Cardiac fibroblast (primary cell): ENCODE results near the gene BICDL2.

Experiments used
- DNase-seq, 2 donors: peaks; one replicate each; pipeline versions ENCODE4 v3.0.0 to v3.0.0-alpha.2; 2010; ENCODE audit warnings: low read depth in 2 of 2
- H3K4me3 ChIP-seq, 2 donors: replicated peaks in 1 of 2; 1 replicate in 1 of 2; 2 replicates in 1 of 2; pipeline ENCODE4 v1.5.1; 2011; ENCODE audit warnings: low read depth in 2 of 2, low read length in 2 of 2, mild to moderate bottlenecking in 2 of 2, moderate library complexity in 1 of 2
- TF ChIP-seq, protein P1 (sequence below): IDR thresholded peaks from one replicate; pipeline ENCODE4 v1.5.1; 2011; ENCODE audit warnings: low read depth, mild to moderate bottlenecking, low read length, inconsistent platforms

The BICDL2 gene

GRCh38 chr16:3030222-3031212, 6.2 kb downstream of the BICDL2 start:
- DNase-seq = no peak
- TF ChIP-seq, protein P1, sequence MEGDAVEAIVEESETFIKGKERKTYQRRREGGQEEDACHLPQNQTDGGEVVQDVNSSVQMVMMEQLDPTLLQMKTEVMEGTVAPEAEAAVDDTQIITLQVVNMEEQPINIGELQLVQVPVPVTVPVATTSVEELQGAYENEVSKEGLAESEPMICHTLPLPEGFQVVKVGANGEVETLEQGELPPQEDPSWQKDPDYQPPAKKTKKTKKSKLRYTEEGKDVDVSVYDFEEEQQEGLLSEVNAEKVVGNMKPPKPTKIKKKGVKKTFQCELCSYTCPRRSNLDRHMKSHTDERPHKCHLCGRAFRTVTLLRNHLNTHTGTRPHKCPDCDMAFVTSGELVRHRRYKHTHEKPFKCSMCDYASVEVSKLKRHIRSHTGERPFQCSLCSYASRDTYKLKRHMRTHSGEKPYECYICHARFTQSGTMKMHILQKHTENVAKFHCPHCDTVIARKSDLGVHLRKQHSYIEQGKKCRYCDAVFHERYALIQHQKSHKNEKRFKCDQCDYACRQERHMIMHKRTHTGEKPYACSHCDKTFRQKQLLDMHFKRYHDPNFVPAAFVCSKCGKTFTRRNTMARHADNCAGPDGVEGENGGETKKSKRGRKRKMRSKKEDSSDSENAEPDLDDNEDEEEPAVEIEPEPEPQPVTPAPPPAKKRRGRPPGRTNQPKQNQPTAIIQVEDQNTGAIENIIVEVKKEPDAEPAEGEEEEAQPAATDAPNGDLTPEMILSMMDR = no peak
- H3K4me3 ChIP-seq = no peak overlapping the region

GRCh38 chr16:3029491-3030221, 7.1 kb downstream of the BICDL2 start:
- peak overlapping the region in 1 of 2 donors; percentile 28 for H3K4me3 ChIP-seq
- DNase-seq = peak; percentile 34 to 38
- TF ChIP-seq, protein P1 = no peak

DNA sequence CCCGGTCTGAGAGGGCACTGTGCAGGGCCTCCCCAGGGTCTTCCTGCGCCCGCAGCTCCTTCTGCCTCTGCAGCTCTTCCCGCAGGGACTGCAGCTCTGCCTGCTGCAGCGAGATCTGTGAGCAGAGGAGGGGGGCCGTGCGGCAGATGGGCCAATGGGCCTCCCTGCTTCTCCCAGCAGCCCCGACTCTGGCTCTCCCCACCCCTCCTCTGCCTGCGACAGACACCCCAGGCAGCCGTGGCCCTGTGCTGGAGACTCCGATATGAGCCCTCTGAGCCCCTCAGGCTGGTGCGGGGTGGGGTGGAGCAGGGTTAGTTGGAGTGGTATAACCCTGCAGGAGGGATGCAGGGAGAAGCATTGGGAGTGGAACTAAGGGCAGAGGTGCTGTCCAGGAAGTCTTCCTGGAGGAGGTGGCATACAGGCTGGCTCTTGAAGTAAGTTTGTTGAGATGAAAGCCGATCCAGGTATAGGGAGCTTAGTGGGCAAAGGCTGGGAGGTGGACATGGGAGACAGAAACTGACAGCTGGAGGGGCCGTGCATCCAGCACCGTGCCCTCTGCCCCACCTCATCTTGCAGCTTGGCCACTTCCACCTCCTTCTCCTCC, 7.9 kb downstream of the BICDL2 start:
- DNase-seq = no peak
- no peak overlapping the region for H3K4me3 ChIP-seq
- TF ChIP-seq, protein P1 = no peak

- H3K4me3 ChIP-seq = no peak overlapping the region
- peak; percentile 63 to 73 for DNase-seq
- TF ChIP-seq, protein P1 = peak; percentile 70
Observed at GRCh38 chr16:3027983-3028715, 8.6 kb downstream of the BICDL2 start.

- TF ChIP-seq, protein P1 = no peak
- no peak for DNase-seq
- no peak overlapping the region for H3K4me3 ChIP-seq
Observed at GRCh38 chr16:3027489-3027795, 9.3 kb downstream of the BICDL2 start.
